B cell (primary cell): ENCODE data around the gene RNF157. TPM values are rescaled to one million over a fixed set of nuclear protein-coding genes. Genes with fewer than 3 reads are reported as not detected.

Experiments used
- ATAC-seq: fragments of 200-7000 bp; cut with Tn5 transposase; one replicate; pipeline ENCODE4 v1.10.0; 2021; ENCODE audit warnings: low read depth, mild to moderate bottlenecking, moderate number of reproducible peaks, moderate library complexity
- CTCF ChIA-PET: fragments of 350-600 bp; sonication (Branson Sonifier 250); formaldehyde crosslinking; loops from one replicate; lab custom pipeline; 2021; ENCODE audit warnings: antibody characterized with exemption, inconsistent platforms; lab: Charles Lee
- POLR2A ChIA-PET: fragments of 350-600 bp; sonication (Branson Sonifier 250); formaldehyde crosslinking; loops from one replicate; lab custom pipeline; 2021; ENCODE audit warnings: antibody characterized with exemption; lab: Charles Lee
- DNase-seq: peaks from one replicate; pipeline ENCODE4 v3.0.0; 2013
- H2AFZ ChIP-seq: 2 replicates; pipeline ENCODE4 v1.6.1; 2012; ENCODE audit warnings: mild to moderate bottlenecking, low read depth, low read length; ENCODE audit not compliant: insufficient read depth, poor library complexity, severe bottlenecking
- H3K27ac ChIP-seq, 2 donors: 1 replicate in 1 of 2; 2 replicates in 1 of 2; pipeline ENCODE4 v1.5.1; 2012 to 2013; ENCODE audit warnings: low read length in 2 of 2, mild to moderate bottlenecking in 2 of 2, moderate library complexity in 1 of 2
- H3K27me3 ChIP-seq, 4 experiments: fragments of 200-600 bp in 1 of 4; sonication (generic) in 1 of 4; replicated peaks in 1 of 4; 1 replicate in 2 of 4; 2 replicates in 2 of 4; pipeline versions ENCODE4 v1.6.1 to v1.7.0; 2013 to 2016; ENCODE audit warnings: low read length in 3 of 4, mild to moderate bottlenecking in 2 of 4, mixed read lengths in 1 of 4, moderate library complexity in 1 of 4; ENCODE audit not compliant: insufficient read depth in 4 of 4, control insufficient read depth in 3 of 4; ENCODE audit errors: control extremely low read depth in 1 of 4
- H3K36me3 ChIP-seq, 2 experiments: replicated peaks in 1 of 2; 1 replicate in 1 of 2; 2 replicates in 1 of 2; pipeline versions ENCODE4 v1.6.1 to v1.7.1; 2013; ENCODE audit warnings: low read length in 1 of 2; ENCODE audit not compliant: insufficient read depth in 2 of 2, control insufficient read depth in 1 of 2; ENCODE audit errors: control extremely low read depth in 1 of 2, extremely low read depth in 1 of 2
- H3K4me1 ChIP-seq, 2 donors: fragments of 200-600 bp in 1 of 2; sonication (generic) in 1 of 2; 1 replicate in 1 of 2; 2 replicates in 1 of 2; pipeline versions ENCODE4 v1.5.1 to v1.6.1; 2013 to 2017; ENCODE audit warnings: low read length in 2 of 2; ENCODE audit not compliant: control insufficient read depth in 2 of 2, insufficient read depth in 2 of 2
- H3K4me2 ChIP-seq: replicated peaks from 2 replicates; pipeline ENCODE3; 2012; ENCODE audit warnings: mild to moderate bottlenecking, low read depth, low read length; ENCODE audit not compliant: poor library complexity, severe bottlenecking
- H3K4me3 ChIP-seq, 5 experiments: fragments of 200-600 bp in 1 of 5; sonication (generic) in 1 of 5; 1 replicate in 3 of 5; 2 replicates in 2 of 5; pipeline versions ENCODE4 v1.5.1 to v1.7.0; 2011 to 2016; ENCODE audit warnings: low read length in 4 of 5, mild to moderate bottlenecking in 4 of 5, low read depth in 2 of 5, control low read depth in 1 of 5, moderate library complexity in 1 of 5; ENCODE audit not compliant: insufficient read depth in 1 of 5; ENCODE audit errors: control extremely low read depth in 1 of 5, extremely low read depth in 1 of 5
- H3K79me2 ChIP-seq: fragments of 200-600 bp; sonication (generic); one replicate; pipeline ENCODE4 v1.6.0; 2016; ENCODE audit warnings: low read length; ENCODE audit not compliant: control insufficient read depth, insufficient read depth
- H3K9ac ChIP-seq: fragments of 200-600 bp; sonication (generic); 2 replicates; pipeline ENCODE4 v1.6.1; 2017; ENCODE audit warnings: mild to moderate bottlenecking, low read length, moderate library complexity
- H3K9me3 ChIP-seq, 3 donors: one replicate each; pipeline versions ENCODE4 v1.6.1 to v1.7.1; 2013; ENCODE audit warnings: low read length in 2 of 3; ENCODE audit not compliant: control insufficient read depth in 2 of 3, insufficient read depth in 1 of 3; ENCODE audit errors: control extremely low read depth in 1 of 3
- H4K20me1 ChIP-seq: 2 replicates; pipeline ENCODE4 v1.6.0; 2012; ENCODE audit warnings: mild to moderate bottlenecking, low read length; ENCODE audit not compliant: insufficient read depth, control insufficient read depth, poor library complexity, severe bottlenecking
- H3K27ac Mint-ChIP-seq: one replicate; pipeline ENCODE4 v1.8.0; 2021; ENCODE audit warnings: mixed read lengths
- H3K27me3 Mint-ChIP-seq: one replicate; pipeline ENCODE4 v1.8.0; 2021; ENCODE audit warnings: mixed read lengths
- H3K4me1 Mint-ChIP-seq: one replicate; pipeline ENCODE4 v1.8.0; 2021; ENCODE audit warnings: mixed read lengths
- H3K4me3 Mint-ChIP-seq: one replicate; pipeline ENCODE4 v1.8.0; 2021; ENCODE audit warnings: mixed read lengths
- H3K9me3 Mint-ChIP-seq: one replicate; pipeline ENCODE4 v1.8.0; 2022; ENCODE audit warnings: mixed read lengths; ENCODE audit not compliant: insufficient read depth
- EZH2 ChIP-seq: IDR thresholded peaks from 2 replicates; pipeline ENCODE4 v1.6.1; 2012; ENCODE audit warnings: borderline replicate concordance, low read depth, mild to moderate bottlenecking, moderate library complexity, low read length; ENCODE audit not compliant: insufficient read depth, poor library complexity, severe bottlenecking
- WGBS: methylation state at CpG from one replicate; pipeline ENCODE4 v1.1.5; 2013; ENCODE audit warnings: missing lambda C conversion rate; ENCODE audit not compliant: insufficient coverage; 5-methylcytosine and 5-hydroxymethylcytosine counted together
- intact Hi-C: fragments of 100-400 bp; cut with micrococcal nuclease; formaldehyde crosslinking; loops from one replicate; pipeline ENCODE4 v1.10.0; 2022
- polyA plus RNA-seq: library from polyadenylated mRNA; depleted of rRNA; stranded (reverse); fragments of >200 nt; gene quantifications from 2 replicates; pipeline ENCODE4 v1.2.3, GENCODE V29; 2012
- total RNA-seq, 2 donors: library from RNA; stranded (reverse); fragments of 120-200 nt in 1 of 2; gene quantifications; 1 replicate in 1 of 2; 2 replicates in 1 of 2; pipeline versions ENCODE4 v1.2.3 to v1.2.4, GENCODE V29; 2013 to 2022
- TF ChIP-seq, protein P1 (sequence below): fragments of 200-600 bp; IDR thresholded peaks from one replicate; pipeline ENCODE4 v1.8.0; 2022; ENCODE audit warnings: antibody characterized with exemption, mild to moderate bottlenecking

The RNF157 gene
- total and polyA plus RNA-seq, 2 donors (not counting 1 experiment from before 2014, with no cell fraction given) = 0.54 to 1.2 TPM

- Histone ChIP-seq H3K79me2 (peaks cover 17% of the 10 kb centered on the region), H3K4me1 (peaks cover 55 to 60% of the 10 kb centered on the region in 2 donors), H3K36me3 (peaks cover 0 to 3% of the 10 kb centered on the region in 2 experiments), H3K27me3 (no peaks in the 10 kb centered on the region), H2AFZ (peak overlapping the region; percentile 37), H3K4me3 (peak overlapping the region in 1 of 5 experiments; percentile 3), H3K4me2 (peak overlapping the region; percentile 50), H3K27ac (peak overlapping the region in 1 of 2 donors; percentile 60), H4K20me1 (peaks cover 10% of the 10 kb centered on the region), H3K9ac (peak overlapping the region; percentile 44), H3K9me3 (peaks cover 0 to 2% (median 0%) of the 10 kb centered on the region in 3 donors)
- no peaks in the 10 kb centered on the region for H3K9me3 Mint-ChIP-seq
- peak; percentile 52 for DNase-seq
- intact Hi-C loops = loop anchor here (2.0 to 10.0 kb wide), 3 partner anchors 15 to 357 kb away; partner anchors contain the start of gene MRPL38
- no peaks in the 10 kb centered on the region for H3K27me3 Mint-ChIP-seq
- H3K4me1 Mint-ChIP-seq = peaks cover 57% of the 10 kb centered on the region
- POLR2A ChIA-PET = interaction anchor here (1.3 to 3.3 kb wide), 3 partner anchors 12 to 708 kb away, joined by 3 to 44 read pairs (median 3); no protein-coding TSS in a partner anchor
- peak overlapping the region; percentile 83 for H3K27ac Mint-ChIP-seq
- peak overlapping the region; percentile 81 for H3K4me3 Mint-ChIP-seq
- no peak for TF ChIP-seq EZH2
- TF ChIP-seq, protein P1, sequence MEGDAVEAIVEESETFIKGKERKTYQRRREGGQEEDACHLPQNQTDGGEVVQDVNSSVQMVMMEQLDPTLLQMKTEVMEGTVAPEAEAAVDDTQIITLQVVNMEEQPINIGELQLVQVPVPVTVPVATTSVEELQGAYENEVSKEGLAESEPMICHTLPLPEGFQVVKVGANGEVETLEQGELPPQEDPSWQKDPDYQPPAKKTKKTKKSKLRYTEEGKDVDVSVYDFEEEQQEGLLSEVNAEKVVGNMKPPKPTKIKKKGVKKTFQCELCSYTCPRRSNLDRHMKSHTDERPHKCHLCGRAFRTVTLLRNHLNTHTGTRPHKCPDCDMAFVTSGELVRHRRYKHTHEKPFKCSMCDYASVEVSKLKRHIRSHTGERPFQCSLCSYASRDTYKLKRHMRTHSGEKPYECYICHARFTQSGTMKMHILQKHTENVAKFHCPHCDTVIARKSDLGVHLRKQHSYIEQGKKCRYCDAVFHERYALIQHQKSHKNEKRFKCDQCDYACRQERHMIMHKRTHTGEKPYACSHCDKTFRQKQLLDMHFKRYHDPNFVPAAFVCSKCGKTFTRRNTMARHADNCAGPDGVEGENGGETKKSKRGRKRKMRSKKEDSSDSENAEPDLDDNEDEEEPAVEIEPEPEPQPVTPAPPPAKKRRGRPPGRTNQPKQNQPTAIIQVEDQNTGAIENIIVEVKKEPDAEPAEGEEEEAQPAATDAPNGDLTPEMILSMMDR = no peak
- CTCF ChIA-PET = interaction anchor here (0.7 to 8.2 kb wide), 8 partner anchors 12 to 142 kb away, joined by 3 to 66 read pairs (median 15); no protein-coding TSS in a partner anchor
- ATAC-seq = no peak
- 25% methylated on average over 4 of the region's 23 CpGs for WGBS
Observed at GRCh38 chr17:76261421-76262215, 21.3 kb upstream of the RNF157 start.
